Medulla oblongata (tissue), 1 donor: Measurements from ENCODE around the gene GHRH.

Source experiments
- DNase-seq: peaks from one replicate; pipeline ENCODE4 v3.0.0-alpha.2; 2015; ENCODE audit errors: extremely low spot score

The GHRH gene

GRCh38 chr20:37290158-37290810 lies 28.7 kb upstream of the GHRH start:
- no peak for DNase-seq

GRCh38 chr20:37288091-37288490 lies 26.5 kb upstream of the GHRH start:
- peak; percentile 40 for DNase-seq

- DNase-seq, result no peak
Measured at GRCh38 chr20:37285664-37286374, 24.2 kb upstream of the GHRH start.

GRCh38 chr20:37284691-37285161 lies 23.1 kb upstream of the GHRH start:
- DNase-seq, result no peak

GRCh38 chr20:37283530-37284195 lies 22.0 kb upstream of the GHRH start:
- DNase-seq, result no peak

- DNase-seq, result no peak
Measured at GRCh38 chr20:37282556-37282955, 20.9 kb upstream of the GHRH start.

- DNase-seq, result no peak
Measured at GRCh38 chr20:37280403-37280802, 18.8 kb upstream of the GHRH start.

- no peak for DNase-seq
Measured at GRCh38 chr20:37279820-37280219, 18.2 kb upstream of the GHRH start.

- no peak for DNase-seq
Measured at GRCh38 chr20:37278966-37279590, 17.5 kb upstream of the GHRH start.

- no peak for DNase-seq
Measured at GRCh38 chr20:37277253-37277593, 15.6 kb upstream of the GHRH start.

GRCh38 chr20:37276494-37277252 lies 15.1 kb upstream of the GHRH start:
- DNase-seq, result peak; percentile 73

- peak; percentile 70 for DNase-seq
Measured at GRCh38 chr20:37274851-37275524, 13.4 kb upstream of the GHRH start.

- DNase-seq, result no peak
Measured at GRCh38 chr20:37273988-37274387, 12.4 kb upstream of the GHRH start.

- DNase-seq, result no peak
Measured at GRCh38 chr20:37271421-37271768, 9.8 kb upstream of the GHRH start.

GRCh38 chr20:37270576-37271420 lies 9.2 kb upstream of the GHRH start:
- DNase-seq, result peak; percentile 69

GRCh38 chr20:37267667-37268313 lies 6.2 kb upstream of the GHRH start:
- peak; percentile 77 for DNase-seq

- no peak for DNase-seq
Measured at GRCh38 chr20:37266940-37267666, 5.5 kb upstream of the GHRH start.

GRCh38 chr20:37265152-37265551 lies 3.5 kb upstream of the GHRH start:
- no peak for DNase-seq

- DNase-seq, result no peak
Measured at GRCh38 chr20:37263686-37264085, 2.1 kb upstream of the GHRH start.
